NCI-H2227 (cell line): ENCODE results near the gene SEMA4G.
A peak's percentile ranks its signal among the peaks of the same experiment; 100 is the strongest.

Experiments
- DNase-seq: peaks from one replicate; lab custom pipeline; 2025; ENCODE audit not compliant: unreplicated experiment; lab: John Stamatoyannopoulos, UW

Gene SEMA4G, protein sequence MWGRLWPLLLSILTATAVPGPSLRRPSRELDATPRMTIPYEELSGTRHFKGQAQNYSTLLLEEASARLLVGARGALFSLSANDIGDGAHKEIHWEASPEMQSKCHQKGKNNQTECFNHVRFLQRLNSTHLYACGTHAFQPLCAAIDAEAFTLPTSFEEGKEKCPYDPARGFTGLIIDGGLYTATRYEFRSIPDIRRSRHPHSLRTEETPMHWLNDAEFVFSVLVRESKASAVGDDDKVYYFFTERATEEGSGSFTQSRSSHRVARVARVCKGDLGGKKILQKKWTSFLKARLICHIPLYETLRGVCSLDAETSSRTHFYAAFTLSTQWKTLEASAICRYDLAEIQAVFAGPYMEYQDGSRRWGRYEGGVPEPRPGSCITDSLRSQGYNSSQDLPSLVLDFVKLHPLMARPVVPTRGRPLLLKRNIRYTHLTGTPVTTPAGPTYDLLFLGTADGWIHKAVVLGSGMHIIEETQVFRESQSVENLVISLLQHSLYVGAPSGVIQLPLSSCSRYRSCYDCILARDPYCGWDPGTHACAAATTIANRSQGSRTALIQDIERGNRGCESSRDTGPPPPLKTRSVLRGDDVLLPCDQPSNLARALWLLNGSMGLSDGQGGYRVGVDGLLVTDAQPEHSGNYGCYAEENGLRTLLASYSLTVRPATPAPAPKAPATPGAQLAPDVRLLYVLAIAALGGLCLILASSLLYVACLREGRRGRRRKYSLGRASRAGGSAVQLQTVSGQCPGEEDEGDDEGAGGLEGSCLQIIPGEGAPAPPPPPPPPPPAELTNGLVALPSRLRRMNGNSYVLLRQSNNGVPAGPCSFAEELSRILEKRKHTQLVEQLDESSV

GRCh38 chr10:100969187-100970075 is at the start of gene SEMA4G:
Gene SEMA4G, plus strand, starts transcription at chr10:100969504. Its CDS starts 3,409 bp downstream, at chr10:100972913.
- DNase-seq, result peak; percentile 55

DNA sequence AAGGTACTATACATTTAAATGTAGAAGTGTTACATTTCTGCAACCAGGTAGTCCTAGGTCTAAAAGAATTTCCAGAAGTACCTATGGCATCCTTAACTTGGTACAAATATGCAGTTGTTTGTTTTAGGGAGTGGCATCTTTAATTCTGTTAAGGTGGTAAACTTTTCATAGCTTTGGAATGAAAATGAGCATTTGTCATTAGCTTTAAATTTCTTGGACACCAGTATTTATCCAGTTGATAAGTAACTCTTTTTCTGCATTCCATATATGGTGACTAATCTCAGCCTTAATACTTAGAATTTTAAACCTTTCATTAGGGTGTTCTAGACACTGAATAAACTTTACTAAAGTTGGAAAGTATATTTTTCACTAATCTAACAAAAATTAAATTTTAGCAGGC is 45.7 kb upstream of the SEMA4G start:
- no peak for DNase-seq

- no peak for DNase-seq
Measured at GRCh38 chr10:100927266-100927665, 42.0 kb upstream of the SEMA4G start.

- DNase-seq, result no peak
Measured at GRCh38 chr10:100928039-100928438, 41.3 kb upstream of the SEMA4G start.

- no peak for DNase-seq
Measured at GRCh38 chr10:100930368-100930767, 38.9 kb upstream of the SEMA4G start.

- no peak for DNase-seq
Measured at GRCh38 chr10:100934084-100934659, 35.1 kb upstream of the SEMA4G start.

- no peak for DNase-seq
Measured at GRCh38 chr10:100939763-100940344, 29.4 kb upstream of the SEMA4G start.

DNA sequence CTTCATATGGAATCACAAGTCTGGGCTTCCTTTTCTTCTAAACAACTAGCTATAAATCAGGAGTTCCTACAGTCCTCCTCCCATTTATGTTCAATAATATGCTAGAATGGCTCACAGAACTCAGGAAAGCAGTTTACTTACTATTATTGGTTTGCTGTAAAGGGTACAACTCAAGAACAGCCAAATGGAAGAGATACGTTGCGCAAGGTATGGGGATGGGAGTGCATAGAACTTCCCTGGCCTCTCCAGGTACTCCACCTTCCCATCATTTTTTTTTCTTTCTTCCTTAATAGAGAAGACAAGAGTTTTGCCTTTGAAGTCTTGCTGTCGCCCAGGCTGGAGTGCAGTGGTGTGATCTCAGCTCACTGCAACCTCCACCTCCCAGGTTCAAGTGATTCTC is 27.1 kb upstream of the SEMA4G start:
- DNase-seq, result no peak

DNA sequence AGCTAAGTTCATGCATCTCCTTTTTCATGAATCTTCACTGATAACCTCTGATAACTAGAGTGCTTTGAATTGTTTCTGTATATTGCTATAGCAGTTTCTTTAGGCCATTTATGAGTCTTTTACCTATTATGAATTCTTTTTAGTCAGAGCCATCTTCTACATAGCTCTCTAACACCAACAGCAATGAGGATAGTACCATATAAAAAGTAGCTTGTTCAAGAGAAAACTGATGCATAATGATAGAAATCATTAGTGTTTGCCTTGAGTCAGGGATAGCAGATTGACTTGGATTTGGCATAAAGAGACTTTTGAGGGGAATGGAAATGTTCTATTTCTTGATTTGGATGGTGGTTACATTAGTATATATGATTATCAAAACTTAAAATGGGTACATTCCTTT is 25.8 kb upstream of the SEMA4G start:
- no peak for DNase-seq

- no peak for DNase-seq
Measured at GRCh38 chr10:100945754-100946153, 23.6 kb upstream of the SEMA4G start.

DNA sequence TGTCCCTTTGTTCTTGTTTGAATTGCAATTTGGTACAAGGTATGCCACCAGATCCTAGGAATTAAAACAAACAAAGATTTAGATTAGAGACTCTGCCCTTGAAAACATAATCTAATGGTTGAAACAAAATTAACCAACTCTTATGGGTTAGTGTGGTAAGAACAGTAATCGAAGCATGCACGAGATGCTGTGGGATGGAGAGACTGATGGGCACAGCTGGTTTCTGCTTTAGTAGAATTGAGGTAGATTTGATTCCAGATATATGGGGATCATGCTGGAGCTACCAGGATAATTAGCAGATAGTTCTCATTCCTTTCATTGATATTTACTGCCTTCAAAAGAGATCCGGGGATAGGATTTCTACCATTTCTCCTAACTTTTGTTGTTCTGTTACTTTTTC is 20.4 kb upstream of the SEMA4G start:
- DNase-seq, result no peak

DNA sequence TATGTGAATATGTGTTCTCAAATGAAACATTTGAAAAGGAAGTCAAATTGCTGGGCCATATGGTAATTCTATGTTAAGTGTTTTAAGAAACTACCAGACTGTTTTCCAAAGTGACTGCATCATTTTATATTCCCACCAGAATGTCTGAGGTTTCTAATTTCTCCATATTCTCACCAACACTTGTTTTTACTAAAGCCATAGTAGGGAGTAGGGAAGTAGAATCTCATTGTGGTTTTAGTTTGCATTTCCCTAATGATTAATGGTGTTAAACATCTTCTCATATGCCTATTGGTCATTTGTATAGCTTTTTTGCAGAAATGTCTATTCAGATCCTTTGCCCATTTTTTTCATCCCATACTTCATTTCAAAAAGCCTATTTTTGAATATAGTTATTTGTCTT is 9.1 kb upstream of the SEMA4G start:
- no peak for DNase-seq

- no peak for DNase-seq
Measured at GRCh38 chr10:100962351-100963080, 6.8 kb upstream of the SEMA4G start.

DNA sequence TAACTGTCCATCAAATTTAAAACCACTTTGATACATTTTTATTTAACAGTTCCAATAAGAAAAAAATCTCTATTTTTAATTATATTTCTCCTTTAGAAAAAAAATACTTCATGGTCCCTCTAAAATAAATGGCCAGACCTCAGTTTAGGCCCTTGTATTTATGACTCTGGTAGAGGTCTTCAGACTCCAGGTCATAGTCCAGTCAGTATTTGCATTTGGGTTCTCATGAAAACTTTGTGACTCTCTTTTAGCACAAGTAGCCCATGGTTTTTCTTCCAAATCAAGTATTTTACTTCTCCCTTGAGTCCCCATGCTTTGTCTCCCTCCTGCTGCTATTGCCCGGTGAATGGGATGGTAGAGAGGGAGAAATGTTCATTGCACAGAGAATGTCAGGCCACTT is 5.5 kb upstream of the SEMA4G start:
- no peak for DNase-seq

DNA sequence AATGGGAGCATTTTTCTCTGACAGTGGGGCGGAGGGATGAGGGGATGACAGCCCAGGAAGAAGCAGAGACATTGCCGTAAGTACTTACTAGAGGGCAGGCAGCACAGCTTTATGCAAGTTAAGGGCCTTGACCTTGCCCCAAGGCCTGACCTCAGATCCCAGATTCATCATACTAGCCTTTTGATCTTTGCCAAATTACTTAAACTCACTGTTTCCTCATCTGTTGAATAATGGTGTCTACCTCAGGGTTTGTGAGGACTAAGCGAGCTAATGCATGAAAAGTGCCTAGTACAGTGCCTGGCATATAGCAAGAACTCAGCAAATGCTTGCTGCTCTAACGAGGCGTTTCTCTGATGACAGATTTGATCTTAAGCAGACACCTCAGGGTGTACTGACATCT is 3.5 kb upstream of the SEMA4G start:
- no peak for DNase-seq

GRCh38 chr10:100966887-100967286 is 2.4 kb upstream of the SEMA4G start:
- no peak for DNase-seq

DNA sequence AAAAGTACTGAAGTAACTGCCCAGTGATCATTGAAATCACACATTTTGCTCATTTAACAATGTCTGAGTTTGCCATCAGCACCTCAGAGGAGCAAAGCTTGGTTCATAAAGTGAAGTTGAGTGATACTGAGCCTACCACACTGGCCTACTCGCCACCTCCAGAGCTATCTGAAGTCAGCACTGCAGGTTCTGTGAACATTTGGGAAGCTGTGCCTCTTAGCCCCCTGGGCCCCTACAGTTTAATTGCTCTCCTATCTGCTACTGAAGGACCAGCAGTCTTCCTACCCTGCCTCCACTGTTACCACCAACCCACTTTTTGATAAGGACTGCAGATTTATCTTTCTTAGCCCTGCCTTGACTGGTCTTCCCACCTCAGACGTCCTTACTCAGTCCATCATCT is 2.0 kb upstream of the SEMA4G start:
- no peak for DNase-seq

- no peak for DNase-seq
Measured at GRCh38 chr10:100968062-100968736, 1.1 kb upstream of the SEMA4G start.

DNA sequence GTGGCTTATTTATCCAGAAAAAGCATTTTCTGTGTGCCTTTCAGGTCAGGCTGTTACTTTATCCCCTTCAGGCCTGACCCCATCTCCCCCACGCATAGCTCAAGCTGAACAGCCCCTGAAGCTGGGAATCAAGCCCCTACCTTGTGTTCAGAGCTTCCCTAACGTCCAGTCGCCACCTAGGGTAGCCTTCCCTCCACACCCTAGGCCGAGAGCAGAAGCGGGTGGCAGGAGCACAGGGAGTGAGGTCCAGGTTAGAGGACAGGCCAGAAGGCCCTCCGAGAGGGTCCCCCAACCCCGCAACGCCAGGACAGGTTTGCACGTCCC is 479 bp upstream of the SEMA4G start:
- no peak for DNase-seq
